ENCODE results near the gene PML.

DNA sequence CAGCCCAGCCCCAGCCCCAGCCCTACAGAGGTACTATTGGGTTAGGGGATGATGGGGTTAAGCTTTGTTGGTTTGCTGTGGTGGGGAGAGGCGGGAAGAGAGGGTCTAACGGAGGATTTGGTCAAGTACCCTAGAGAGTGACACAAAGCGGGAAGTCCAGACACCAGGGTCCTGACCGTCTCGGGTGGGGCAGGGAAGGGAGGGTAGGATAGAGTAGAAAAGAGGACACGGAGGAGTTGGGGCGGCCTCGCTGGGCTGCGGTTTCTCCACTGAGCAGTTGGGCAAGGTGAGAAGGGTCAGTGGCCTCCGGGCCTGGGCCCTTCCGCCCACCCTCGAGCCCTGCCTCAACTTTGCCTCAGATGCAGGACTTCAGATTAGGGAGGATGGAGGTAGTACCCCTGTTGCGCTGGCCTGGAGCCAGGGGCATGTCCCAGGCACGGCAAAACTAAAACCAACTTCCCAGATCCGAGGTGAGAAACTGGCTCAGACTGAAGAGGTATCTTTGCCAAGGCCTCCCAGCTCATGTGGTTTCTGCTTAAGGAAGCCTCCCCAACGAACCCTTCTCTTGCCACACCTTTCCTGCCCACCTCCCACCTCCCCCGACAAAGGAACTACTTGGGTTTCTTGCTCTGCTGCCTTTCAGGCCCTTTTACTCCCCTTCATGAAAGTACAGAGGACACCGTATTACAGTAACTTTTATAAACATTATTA, 551 bp downstream of the PML start:
- TF ChIP-seq, protein P1, sequence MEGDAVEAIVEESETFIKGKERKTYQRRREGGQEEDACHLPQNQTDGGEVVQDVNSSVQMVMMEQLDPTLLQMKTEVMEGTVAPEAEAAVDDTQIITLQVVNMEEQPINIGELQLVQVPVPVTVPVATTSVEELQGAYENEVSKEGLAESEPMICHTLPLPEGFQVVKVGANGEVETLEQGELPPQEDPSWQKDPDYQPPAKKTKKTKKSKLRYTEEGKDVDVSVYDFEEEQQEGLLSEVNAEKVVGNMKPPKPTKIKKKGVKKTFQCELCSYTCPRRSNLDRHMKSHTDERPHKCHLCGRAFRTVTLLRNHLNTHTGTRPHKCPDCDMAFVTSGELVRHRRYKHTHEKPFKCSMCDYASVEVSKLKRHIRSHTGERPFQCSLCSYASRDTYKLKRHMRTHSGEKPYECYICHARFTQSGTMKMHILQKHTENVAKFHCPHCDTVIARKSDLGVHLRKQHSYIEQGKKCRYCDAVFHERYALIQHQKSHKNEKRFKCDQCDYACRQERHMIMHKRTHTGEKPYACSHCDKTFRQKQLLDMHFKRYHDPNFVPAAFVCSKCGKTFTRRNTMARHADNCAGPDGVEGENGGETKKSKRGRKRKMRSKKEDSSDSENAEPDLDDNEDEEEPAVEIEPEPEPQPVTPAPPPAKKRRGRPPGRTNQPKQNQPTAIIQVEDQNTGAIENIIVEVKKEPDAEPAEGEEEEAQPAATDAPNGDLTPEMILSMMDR (optimal IDR thresholded peaks at IDR 0.05 in 1 of 3, IDR thresholded peaks at IDR 0.05 in 1 of 3, conservative IDR thresholded peaks at IDR 0.05 in 1 of 3; ENCODE audit: extremely low read depth in 1 of 3, insufficient read depth in 2 of 3, low read length in 3 of 3), result no peak
- no peak for TF ChIP-seq EZH2 (IDR thresholded peaks at IDR 0.05; ENCODE audit: low read length)

Measured in keratinocyte (primary cell).